UCSD-AML1 (cell line): ENCODE measurements around the gene ATXN2.

ENCODE experiments used
- DNase-seq: peaks from one replicate; lab custom pipeline; 2025; ENCODE audit not compliant: unreplicated experiment; lab: John Stamatoyannopoulos, UW

Gene ATXN2

DNA sequence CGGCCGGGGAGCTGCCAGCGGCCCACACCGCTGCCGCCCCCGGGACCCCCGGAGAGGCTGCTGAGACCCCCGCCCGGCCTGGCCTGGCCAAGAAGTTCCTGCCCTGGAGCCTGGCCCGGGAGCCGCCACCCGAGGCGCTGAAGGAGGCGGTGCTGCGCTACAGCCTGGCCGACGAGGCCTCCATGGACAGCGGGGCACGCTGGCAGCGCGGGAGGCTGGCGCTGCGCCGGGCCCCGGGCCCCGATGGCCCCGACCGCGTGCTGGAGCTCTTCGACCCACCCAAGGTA is 180.6 kb downstream of the ATXN2 start:
- DNase-seq, result no peak

DNA sequence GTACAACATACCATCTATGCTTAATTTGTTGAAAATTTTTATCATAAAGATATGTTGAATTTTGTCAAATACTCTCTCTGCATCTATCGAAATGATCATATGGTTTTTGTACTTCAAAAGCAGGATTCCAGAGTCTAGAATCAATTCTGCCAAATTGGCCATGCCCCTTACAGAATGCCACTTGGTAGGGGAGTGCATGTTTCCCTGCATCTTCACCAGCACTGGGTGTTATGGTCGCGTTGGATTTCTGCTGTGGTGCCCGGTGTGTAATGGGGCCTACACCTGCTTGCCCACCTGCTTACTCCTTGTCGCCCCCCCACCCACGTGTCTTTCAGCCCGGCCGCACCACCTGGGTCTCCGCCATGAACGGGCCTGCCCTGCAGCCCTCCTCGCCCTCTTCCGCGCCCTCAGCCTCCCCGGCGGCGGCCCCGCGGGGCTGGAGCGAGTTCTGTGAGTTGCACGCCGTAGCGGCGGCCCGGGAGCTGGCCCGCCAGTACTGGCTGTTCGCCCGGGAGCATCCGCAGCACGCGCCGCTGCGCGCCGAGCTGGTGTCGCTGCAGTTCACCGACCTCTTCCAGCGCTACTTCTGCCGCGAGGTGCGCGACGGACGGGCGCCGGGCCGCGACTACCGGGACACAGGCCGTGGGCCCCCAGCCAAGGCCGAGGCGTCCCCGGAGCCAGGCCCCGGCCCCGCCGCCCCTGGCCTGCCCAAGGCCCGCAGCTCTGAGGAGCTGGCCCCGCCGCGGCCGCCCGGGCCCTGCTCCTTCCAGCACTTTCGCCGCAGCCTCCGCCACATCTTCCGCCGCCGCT is 181.1 kb downstream of the ATXN2 start:
- no peak for DNase-seq

DNA sequence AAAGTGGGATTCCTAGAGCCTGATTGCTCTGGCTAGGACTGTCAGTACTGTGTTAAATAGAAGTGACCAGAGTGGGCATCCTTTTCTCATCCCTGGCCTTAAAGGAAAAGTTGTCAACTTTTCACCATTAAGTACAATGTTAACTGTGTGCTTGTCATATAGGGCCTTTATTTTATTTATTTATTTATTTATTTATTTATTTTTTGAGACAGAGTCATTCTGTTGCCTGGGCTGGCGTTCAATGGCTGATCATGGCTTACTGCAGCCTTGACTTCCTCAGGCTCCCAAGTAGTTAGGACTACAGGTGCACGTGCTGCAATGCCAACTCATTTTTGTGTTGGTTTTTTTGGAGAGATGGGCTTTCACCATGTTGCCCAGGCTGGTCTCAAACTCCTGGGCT is 181.8 kb downstream of the ATXN2 start:
- no peak for DNase-seq

DNA sequence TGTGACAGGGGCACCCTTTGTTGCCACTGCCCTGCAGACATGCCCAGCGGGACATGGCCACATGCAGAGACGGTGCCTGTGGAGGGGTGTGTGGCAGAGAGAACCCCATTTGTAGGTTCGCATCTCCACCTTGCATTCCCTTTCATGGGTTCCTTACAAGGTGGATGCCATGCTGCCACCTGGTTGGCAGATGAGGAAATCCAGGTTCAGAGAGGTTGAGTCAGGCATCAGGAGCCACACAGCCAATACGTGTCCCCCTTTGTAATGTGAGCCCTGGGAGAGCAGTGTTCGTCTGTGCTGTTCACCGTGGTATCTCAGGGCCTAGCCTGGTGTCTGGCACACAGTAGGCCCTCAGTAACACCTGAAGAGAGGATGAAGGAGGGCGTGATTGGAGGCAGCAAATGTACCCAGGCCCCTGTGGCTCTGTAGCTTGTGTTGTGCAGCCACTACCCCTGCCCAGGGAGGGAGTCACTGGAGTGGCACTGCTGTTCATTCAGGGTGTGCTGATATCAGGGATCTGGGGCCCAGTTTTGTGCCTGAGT is 184.3 kb downstream of the ATXN2 start:
- DNase-seq, result no peak

DNA sequence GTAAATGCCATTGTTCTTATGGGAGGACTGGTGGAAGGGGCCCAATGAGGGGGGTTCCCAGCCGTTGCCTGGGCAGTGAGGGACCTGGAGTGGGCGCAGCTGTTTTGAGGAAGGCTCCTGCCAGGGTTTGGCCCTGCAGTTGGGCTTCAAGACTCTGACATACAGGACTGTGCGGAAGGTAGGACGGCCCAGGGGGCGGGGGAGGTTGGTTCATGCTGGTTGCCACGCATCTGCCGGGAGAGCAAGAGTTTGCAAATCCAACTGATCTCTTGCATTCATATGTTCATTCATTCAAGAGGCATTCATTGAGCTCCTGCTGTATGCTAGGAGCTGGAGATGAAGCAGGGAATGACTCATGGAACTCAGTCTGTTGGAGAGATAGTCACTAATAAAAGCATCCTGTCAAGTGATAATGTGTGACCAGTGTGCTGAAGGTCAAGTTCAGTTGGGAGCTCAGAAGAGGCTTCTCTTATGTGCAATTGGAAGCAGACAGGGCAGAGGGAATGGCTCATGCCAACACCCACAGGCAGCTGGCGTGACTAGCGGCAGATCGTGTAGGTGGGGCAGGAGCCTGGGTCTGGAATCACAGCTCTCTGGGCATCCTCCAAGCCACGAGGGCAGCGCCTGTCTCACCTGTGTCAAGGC is 185.6 kb downstream of the ATXN2 start:
- DNase-seq, result no peak

DNA sequence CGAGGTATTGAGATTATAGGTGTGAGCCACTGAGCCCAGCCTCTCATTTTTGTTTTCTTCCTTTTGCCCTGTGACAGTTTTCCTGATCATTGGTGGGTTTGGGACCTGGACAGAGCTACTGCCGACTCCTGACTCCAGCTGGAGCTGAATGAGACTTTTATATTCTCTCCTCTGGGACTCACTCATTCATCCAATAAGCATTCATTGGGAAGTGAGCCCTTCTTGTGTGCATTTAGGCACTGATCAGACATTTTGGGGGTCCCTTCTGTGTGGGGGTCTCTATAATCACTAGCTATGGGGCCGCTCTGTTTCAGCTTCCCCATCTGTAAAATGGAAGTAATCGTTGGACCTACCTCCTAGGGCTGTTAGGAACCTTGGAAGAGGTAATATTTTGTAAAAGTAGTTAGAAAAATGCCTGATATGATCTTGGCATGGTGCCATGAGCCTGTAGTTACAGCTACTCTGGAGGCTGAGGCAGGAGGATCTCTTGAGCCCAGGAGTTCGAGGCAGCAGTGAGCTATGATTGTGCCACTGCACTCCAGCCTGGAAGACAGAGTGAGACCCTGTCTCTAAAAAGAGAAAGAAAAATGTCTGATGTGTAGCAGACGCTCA is 186.2 kb downstream of the ATXN2 start:
- DNase-seq, result no peak

DNA sequence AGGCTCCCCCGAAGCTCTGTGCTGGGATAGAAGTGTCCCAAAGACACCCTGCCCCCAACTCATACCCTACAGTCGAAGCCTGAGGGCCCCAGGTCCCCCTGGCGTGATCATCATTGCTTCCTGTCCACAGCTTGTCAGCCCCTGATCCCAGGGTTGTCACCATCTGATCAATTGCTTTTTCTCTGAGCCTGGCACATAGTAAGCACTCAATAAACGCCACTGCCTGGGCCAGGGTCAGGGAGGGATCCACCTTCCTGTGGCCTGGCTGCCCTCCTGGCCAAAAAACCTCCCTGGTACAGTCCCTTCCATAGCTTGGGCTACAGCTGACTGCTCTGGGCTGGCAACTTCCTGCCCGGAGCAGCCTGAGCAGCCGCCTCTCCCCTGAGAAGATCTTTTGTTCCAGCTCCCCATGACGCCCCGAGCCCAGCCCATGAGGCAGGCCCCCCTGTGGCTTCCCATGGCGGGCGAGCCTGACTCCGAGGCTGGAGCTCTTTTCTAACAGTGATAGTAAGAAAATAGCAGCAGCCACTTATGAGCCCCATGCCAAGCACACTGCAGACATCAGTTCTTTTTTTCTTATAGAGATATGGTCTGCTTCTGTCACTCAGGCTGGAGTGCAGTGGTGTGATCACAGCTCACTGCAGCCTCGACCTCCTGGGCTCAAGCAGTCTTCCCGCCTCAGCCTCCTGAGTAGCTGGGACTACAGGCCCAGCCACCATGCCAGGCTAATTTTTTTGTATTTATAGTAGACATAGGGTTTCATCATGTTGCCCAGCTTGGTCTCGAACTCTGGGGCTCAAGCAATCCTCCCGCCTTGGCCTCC is 186.9 kb downstream of the ATXN2 start:
- DNase-seq, result peak; percentile 34

DNA sequence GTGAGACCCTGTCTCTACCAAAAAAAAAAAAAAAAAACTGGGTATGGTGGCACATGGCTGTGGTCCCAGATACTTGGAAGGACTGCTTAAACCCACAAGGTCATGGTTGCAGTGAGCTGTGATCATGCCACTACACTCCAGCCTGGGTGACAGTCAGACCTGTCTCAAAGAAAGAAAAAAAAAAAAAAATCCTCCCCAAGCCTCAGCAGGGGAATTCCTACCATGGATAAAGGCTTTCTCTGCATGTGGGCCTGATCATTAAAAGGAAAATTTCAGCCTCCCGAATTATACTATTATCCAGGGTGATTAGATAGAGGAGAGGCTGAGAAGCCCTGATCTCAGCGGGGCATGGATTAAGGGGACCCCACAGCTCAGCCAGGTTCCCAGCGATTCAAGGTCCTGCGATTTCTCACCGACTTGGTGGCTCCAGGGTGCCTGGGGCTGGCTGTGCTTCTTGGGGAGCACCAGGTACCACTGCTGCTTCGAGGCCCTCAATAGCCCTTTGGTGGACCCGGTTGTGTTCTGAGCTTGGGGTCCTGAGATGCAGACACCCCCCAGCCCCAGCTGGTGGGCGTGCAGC is 187.8 kb downstream of the ATXN2 start:
- DNase-seq, result no peak

DNA sequence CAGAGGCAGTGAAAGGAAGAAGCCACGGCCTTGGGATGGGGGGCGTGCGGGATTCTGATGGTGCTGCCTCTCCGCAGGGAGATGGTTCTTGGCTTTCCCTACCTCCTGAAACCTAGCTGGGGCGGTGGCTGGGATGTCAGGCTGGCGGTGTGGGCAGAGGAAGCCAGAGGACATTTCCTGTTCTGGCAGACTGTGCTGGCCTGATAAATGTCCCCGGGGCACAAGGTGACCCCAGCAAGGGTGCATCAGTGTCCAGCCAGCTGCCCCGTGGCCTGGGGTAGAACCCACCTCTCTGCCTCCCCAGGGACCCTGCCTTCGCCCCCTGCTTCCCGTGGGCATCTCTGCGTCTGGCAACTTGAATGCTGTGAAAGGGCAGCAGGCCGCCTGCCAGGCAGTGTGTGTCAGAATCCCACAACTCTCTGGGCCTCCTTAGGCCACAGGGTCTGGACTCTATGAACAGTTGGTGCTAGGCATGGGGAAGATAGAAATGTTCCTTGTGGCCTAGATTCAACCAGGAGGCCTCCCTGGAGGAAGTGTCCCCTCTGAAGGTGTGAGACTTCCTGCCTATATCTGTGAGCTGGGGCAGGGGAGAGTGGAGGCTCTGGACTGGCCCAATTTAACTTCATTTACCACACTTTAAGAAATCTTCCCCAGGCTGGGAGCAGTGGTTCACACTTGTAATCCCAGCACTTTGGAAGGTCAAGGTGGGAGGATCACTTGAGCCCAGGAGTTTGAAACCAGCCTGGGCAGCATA is 188.5 kb downstream of the ATXN2 start:
- DNase-seq, result no peak

DNA sequence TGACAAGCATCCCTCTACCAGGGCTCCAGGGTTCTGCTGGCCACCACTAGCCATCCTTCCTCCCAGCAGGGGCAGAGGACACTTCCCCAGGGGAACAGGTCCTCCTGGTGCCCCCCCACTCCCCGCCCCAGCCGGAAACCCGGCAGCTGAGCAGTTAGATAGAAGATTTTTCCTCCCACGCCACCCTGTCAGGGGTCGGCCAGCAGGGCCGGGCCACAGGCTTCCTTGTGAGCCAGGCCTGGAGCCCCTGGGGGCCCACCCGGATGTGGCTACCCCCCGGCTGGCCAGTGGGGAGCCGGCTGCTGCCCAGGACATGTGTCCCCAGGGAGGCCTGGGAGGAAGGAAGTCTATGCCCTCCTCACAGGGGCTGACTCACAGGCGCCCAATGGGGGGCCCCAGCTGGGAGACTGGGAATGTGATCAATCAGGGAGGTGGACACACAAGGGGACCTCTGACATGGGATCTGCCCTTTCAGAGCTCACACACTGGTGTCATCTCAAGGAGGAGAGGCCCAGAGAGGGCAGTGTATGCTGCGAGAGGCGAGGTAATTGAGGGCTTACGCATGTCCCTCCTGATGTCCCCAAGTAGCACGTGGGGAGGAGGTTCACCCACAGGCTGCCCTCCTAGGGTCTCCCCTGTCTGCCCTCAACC is 189.2 kb downstream of the ATXN2 start:
- DNase-seq, result peak; percentile 90

DNA sequence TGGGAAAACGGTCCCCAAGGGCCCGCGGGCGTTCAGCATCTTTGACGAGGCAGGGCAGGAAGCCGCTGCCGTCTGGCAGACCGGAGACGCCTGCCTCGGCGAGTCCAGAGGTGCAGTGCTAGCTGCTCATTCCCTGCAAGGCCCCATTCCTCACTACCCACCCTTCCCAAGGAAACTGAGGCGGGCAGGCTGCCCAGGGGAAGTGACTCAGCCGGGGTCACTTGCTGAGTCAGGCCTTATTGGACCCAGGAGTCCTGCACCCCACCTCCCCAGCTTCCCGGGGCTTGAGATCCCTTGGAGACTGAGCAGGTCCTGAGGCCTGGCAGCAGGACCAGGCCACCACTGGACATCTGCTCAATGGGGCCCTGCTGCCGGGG is 189.7 kb downstream of the ATXN2 start:
- DNase-seq, result peak; percentile 67

DNA sequence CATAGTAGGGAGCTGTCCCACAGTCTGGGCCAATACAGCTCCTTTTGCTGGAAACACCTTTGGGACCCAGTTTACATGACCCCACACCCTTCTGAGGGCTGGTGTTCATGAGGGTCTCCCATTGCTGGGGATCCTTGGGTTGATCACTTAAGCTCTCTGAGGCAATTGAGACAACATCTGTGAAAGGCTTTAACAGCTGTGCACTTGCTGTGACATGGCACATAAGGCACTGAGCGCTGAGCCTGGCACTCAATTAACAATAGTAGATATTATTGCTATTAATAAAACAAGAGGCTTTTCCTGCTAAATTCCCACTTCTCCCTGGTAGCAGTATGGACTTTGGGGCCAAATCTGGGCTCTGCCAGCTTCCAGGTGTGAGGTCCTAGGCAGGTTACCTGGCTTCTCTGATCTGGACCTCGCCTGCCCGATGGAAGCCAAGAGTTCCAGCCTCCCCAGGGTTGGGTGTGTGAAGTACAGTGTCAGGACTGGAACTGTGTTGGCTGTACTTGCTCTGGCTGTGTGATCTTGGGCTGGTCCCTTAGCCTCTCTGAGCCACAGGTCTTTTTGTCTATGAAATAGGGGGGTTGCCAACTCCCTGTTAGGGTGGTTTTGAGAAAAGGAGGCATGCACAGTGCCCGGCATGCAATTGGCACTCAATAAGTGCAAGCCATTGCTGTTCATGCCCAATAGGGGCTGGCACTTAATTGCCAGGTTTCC is 190.3 kb downstream of the ATXN2 start:
- no peak for DNase-seq

DNA sequence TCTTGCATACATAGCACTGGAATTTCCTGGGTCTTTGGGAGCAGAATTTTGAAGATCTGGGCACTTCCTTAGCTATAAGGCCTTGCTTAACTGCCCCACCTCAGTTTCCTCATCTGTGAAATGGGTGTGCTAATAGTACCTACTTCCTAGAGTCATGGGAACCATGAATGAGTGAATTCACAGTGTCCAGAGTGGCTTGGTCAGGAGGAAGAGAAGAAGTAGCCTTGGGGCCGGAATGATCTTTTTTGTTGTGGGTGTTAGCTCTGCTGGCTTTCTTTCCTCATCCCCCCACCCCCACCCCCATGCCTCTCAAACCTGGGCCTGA is 191.0 kb downstream of the ATXN2 start:
- DNase-seq, result no peak

DNA sequence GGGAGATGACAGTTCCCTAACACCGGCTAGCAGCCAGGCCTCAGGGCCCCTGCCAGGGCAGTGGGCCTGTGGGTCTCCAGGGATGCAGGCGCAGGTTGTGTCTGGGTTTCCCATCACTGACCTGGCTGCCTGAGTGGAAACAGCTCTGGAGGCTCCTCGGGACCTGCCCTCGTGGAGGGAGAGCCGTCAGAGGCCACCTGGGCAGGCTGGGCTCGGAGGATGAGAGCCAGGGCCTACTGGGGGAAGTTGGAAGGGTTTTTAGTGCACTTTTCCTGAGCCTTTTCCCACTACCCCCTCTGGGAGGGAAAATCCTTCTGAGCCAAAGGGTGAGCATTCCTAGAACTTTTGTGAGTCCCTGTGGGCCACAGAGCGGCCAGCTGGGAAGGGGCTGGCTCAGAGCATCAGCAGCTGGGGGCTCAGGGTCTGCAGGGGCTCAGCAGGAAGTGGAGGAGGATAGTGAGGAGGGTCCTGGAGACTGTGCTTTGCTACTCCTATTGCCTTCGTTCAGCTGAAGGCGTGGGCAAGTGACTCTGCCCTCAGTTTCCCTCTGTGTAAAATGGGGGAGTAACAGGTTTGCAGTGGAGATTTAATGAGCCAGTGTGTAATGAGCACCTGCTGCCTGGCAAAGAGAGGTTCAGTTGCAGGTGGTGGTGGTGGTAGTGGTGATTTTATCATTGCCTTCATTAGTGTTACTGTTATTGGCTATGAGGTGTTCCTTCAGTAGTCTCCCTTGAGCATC is 191.6 kb downstream of the ATXN2 start:
- DNase-seq, result no peak

DNA sequence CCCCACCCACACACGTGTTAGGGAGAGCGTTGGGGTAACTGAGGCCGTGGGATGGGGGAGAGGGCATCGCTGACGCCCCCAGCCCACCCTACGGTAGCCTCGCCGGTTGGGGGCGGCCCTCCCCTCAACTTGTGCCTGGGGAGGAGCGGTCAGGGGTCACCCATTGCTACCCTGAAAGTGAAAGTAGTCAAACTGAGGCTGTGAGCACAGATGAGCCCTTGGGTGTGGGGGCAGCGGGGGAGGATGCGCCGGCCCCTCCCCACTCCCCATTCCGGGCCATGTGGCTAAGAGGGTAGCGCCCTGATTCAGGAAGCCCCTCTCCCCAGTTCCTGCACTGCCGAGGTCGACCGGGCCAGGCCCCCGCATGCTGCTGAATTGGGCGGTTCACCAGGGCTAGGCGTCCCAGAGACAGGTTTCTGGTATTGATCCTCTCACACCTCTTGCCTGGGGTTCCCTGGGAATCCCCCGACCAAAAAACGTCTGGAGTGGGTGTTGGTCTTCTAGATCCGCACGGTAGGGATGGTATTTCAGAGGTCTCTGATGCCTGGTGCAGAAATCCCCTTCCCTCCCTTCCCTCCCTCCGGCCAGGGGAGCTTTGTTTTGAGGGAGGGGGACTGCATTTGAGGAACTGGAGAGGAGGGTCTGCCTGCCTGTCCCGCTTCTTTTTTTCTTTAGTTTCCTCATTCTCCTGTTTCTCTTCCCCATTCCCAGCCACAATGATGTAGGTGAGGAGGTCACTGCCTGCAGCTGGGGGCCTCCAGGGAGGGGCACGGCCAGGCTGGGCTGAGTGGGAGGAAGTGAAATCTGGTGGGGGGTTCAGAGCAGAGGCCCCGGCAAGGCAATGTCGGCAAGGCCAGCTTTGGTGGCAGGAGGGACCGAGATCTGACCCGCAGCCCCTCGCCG is 192.4 kb downstream of the ATXN2 start:
- no peak for DNase-seq

DNA sequence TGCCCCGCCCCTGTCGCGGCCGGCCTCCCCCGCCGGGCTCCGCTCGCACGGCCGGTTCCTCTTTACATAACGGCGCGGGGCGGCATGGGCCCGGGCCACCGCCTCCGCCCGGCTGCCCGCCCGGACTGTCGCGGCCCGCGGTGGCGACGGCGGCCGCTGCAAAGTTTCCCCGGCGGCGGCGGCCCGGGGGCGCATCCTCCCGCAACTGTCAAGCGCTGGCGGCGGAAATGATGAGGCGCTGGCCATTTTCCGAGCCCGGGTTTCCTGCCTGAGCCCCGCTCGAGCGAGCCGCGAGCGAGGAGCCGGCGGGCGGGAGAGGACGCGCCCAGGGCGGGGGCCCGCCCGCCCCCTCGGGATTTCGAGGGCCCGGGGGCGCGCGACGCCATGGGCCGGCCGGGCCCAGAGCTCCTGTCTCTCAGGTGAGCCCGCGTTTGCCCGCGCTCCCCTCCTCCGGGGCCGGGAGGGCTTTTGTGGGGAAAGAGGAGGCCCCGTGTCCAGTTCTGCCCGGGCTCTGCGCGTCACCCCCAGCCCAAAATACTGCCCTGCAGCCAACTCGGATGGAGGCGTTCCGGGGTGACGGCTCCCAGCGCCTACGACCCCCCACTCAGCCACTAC is 193.1 kb downstream of the ATXN2 start, which contains the start of gene SH2B3:
Gene SH2B3 (plus strand): TSS at position 65 of the 615 bp plus-strand sequence. CDS start 12,223 bp downstream, outside the sequence.
- no peak for DNase-seq
